ENCODE data around the gene TEX29.

GRCh38 chr13:111393221-111393790 lies 72.9 kb downstream of the TEX29 start:
- TF ChIP-seq POLR2A (IDR thresholded peaks at IDR 0.05; ENCODE audit: low read depth, low read length) (no peak), TAF1 (IDR thresholded peaks at IDR 0.05; ENCODE audit: borderline replicate concordance, low read depth, low read length) (no peak)

Data from GM12892 (cell line).